Spleen (tissue), 11 donors: Measurements from ENCODE around the gene ISY1. TPM values are rescaled to one million over a fixed set of nuclear protein-coding genes. Genes with fewer than 3 reads are reported as not detected.

Source experiments
- DNase-seq: peaks from one replicate; pipeline ENCODE4 v3.0.0-alpha.2; 2020
- H3K27ac ChIP-seq, 8 donors: fragments of 200-600 bp; sonication (generic) in 7 of 8; 1 replicate in 4 of 8; 2 replicates in 4 of 8; pipeline versions ENCODE4 v1.5.0 to v1.8.0; 2016 to 2021; ENCODE audit warnings: inconsistent platforms in 4 of 8, mild to moderate bottlenecking in 4 of 8, moderate library complexity in 1 of 8
- H3K27me3 ChIP-seq, 7 donors: fragments of 200-600 bp; sonication (generic) in 6 of 7; replicated peaks in 1 of 7; 1 replicate in 4 of 7; 2 replicates in 3 of 7; pipeline versions ENCODE4 v1.5.0 to v1.8.0; 2016 to 2021; ENCODE audit warnings: inconsistent platforms in 3 of 7, mild to moderate bottlenecking in 1 of 7
- H3K36me3 ChIP-seq, 6 donors: fragments of 200-600 bp; sonication (generic) in 5 of 6; 1 replicate in 4 of 6; 2 replicates in 2 of 6; pipeline versions ENCODE4 v1.5.0 to v1.8.0; 2016 to 2021; ENCODE audit warnings: inconsistent platforms in 2 of 6
- H3K4me1 ChIP-seq, 6 donors: fragments of 200-600 bp; sonication (generic) in 5 of 6; 1 replicate in 3 of 6; 2 replicates in 3 of 6; pipeline versions ENCODE4 v1.5.0 to v1.8.0; 2016 to 2021; ENCODE audit warnings: inconsistent platforms in 3 of 6
- H3K4me3 ChIP-seq, 8 donors: fragments of 200-600 bp; sonication (generic) in 7 of 8; 1 replicate in 4 of 8; 2 replicates in 4 of 8; pipeline versions ENCODE4 v1.5.0 to v1.8.0; 2016 to 2021; ENCODE audit warnings: inconsistent platforms in 4 of 8, mild to moderate bottlenecking in 4 of 8, moderate library complexity in 2 of 8
- H3K9me3 ChIP-seq, 8 donors: fragments of 200-600 bp; sonication (generic) in 7 of 8; 1 replicate in 4 of 8; 2 replicates in 4 of 8; pipeline versions ENCODE4 v1.5.0 to v1.8.0; 2016 to 2021; ENCODE audit warnings: inconsistent platforms in 4 of 8
- POLR2A ChIP-seq, 3 donors: fragments of 450-650 bp; IDR thresholded peaks; one replicate each; pipeline ENCODE4 v1.5.1; 2017; ENCODE audit warnings: antibody characterized with exemption in 3 of 3, mild to moderate bottlenecking in 1 of 3
- POLR2AphosphoS5 ChIP-seq, 3 donors: sonication (generic); formaldehyde crosslinking; IDR thresholded peaks; one replicate each; pipeline ENCODE4 v1.5.1; 2017; ENCODE audit warnings: antibody characterized with exemption in 3 of 3
- WGBS, 5 donors: extraction: QIAGEN DNeasy Blood & Tissue Kit in 3 of 5; methylation state at CpG; one replicate each; pipeline versions ENCODE4 v1.1.5 to v1.1.7; 2013 to 2018; 5-methylcytosine and 5-hydroxymethylcytosine counted together
- intact Hi-C: fragments of 100-400 bp; cut with DNase I; formaldehyde crosslinking; loops from one replicate; pipeline ENCODE4 v1.15.0; 2023; ENCODE audit warnings: low total_unique reads
- polyA plus RNA-seq, 3 donors: library from polyadenylated mRNA; stranded (reverse); fragments of 200-250 nt; gene quantifications; one replicate each; pipeline ENCODE4 v1.2.1, GENCODE V29; 2013
- total RNA-seq, 7 donors: library from RNA; depleted of rRNA in 3 of 7; stranded (reverse); fragments of >200 nt in 3 of 7; fragmentation: NEBNext Ultra II Directional in 4 of 7; extraction: Animal tissue kit (Norgen Biotek cat#: 25700) in 4 of 7; gene quantifications; one replicate each; pipeline versions ENCODE4 v1.1.0 to v1.2.1, GENCODE V29; 2016 to 2021
- TF ChIP-seq, protein P1 (sequence below), 11 experiments: fragments of 200-600 bp in 7 of 11; fragments of 450-650 bp in 4 of 11; sonication (generic) in 4 of 11; IDR thresholded peaks in 8 of 11; conservative IDR thresholded peaks in 3 of 11; 1 replicate in 7 of 11; 2 replicates in 4 of 11; pipeline versions ENCODE4 v1.4.0 to v1.8.0; 2016 to 2021; ENCODE audit warnings: antibody characterized with exemption in 11 of 11, inconsistent platforms in 4 of 11, mild to moderate bottlenecking in 1 of 11
- donor health status: healthy with polysubstance abuse.
- donor health status: DM: no; HTN: no; CAD: no; lungs with moderate emphysema.
- donor health status: DM: no; HTN: no; CAD: no.
- donor health status: Bipolar disorder and iron deficiency.
- donor health status: healthy.
- donor health status: DM: no; HTN: no; CAD: no.
- donor health status: DM: yes; HTN: yes; CAD: no.

ISY1 gene
- total and polyA plus RNA-seq, 10 donors: 21.4 to 33.8 (median 27.5) TPM

DNA sequence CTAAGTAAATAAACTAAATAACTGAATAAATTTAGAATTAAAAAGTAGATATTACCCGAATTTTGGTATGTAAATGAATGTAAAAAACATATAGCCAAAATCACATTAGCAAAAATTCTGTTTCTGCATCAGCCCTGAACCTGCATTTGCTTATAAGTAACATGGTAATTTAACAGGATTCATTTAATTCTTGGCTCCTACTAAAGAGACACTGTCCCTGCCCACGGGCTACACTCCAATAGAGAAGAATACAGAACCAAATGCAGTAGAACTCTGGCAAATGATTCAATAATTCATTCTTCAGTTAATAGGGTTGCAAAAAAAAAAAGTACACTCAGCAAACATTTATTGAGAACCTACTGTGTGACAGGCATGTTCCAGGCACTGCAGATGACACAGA, 43.6 kb upstream of the ISY1 start:
- 76 to 89% (median 83%) methylated on average over 2 of the region's 2 CpGs for WGBS, 5 donors
- TF ChIP-seq POLR2AphosphoS5 (IDR thresholded peaks at IDR 0.05) (no peak), POLR2A (IDR thresholded peaks at IDR 0.05) (no peak)
- TF ChIP-seq, protein P1, sequence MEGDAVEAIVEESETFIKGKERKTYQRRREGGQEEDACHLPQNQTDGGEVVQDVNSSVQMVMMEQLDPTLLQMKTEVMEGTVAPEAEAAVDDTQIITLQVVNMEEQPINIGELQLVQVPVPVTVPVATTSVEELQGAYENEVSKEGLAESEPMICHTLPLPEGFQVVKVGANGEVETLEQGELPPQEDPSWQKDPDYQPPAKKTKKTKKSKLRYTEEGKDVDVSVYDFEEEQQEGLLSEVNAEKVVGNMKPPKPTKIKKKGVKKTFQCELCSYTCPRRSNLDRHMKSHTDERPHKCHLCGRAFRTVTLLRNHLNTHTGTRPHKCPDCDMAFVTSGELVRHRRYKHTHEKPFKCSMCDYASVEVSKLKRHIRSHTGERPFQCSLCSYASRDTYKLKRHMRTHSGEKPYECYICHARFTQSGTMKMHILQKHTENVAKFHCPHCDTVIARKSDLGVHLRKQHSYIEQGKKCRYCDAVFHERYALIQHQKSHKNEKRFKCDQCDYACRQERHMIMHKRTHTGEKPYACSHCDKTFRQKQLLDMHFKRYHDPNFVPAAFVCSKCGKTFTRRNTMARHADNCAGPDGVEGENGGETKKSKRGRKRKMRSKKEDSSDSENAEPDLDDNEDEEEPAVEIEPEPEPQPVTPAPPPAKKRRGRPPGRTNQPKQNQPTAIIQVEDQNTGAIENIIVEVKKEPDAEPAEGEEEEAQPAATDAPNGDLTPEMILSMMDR (IDR thresholded peaks at IDR 0.05 in 8 of 11, conservative IDR thresholded peaks at IDR 0.05 in 3 of 11): no peak

DNA sequence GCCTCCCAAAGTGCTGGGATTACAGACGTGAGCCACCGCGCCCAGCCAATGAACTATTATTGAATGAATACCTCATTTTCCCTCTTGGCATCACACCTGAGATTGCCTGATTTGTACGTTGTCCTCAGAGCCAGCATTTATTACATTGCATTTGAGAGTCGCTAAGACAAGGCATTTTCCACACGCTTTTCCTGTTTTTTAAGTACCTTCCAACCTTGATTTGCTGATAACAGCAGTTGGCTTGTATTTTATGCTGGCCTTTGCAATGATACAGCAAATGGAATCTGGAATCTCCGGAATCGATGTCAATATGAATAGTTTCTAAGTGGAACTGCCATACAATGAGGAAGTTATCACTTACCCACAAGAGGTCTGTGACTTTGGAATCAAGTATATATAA, 38.5 kb upstream of the ISY1 start:
- intact Hi-C loops: no loop called here
- H3K27me3 ChIP-seq: peaks cover 0 to 51% (median 8%) of the 10 kb centered on the region in 7 donors
- H3K4me3 ChIP-seq: no peak overlapping the region
- H3K9me3 ChIP-seq: no peaks in the 10 kb centered on the region
- TF ChIP-seq, protein P1 (IDR thresholded peaks at IDR 0.05 in 8 of 11, conservative IDR thresholded peaks at IDR 0.05 in 3 of 11): no peak
- TF ChIP-seq POLR2AphosphoS5 (IDR thresholded peaks at IDR 0.05) (no peak), POLR2A (IDR thresholded peaks at IDR 0.05) (no peak)
- WGBS, 5 donors: 60 to 73% (median 67%) methylated on average over 8 of the region's 8 CpGs
- peaks cover 0 to 43% (median 27%) of the 10 kb centered on the region in 6 donors for H3K4me1 ChIP-seq
- no peak for DNase-seq
- H3K36me3 ChIP-seq: no peaks in the 10 kb centered on the region
- no peak overlapping the region for H3K27ac ChIP-seq

More for the DNA sequence above, 43.6 kb upstream of the ISY1 start:
- no peak for DNase-seq
- intact Hi-C loops: no loop called here
- H3K4me1 ChIP-seq: peaks cover 0 to 8% (median 3%) of the 10 kb centered on the region in 6 donors
- H3K27me3 ChIP-seq: peaks cover 0 to 70% (median 11%) of the 10 kb centered on the region in 7 donors
- H3K4me3 ChIP-seq: no peak overlapping the region
- H3K36me3 ChIP-seq: no peaks in the 10 kb centered on the region
- H3K27ac ChIP-seq: no peak overlapping the region
- H3K9me3 ChIP-seq: no peaks in the 10 kb centered on the region

DNA sequence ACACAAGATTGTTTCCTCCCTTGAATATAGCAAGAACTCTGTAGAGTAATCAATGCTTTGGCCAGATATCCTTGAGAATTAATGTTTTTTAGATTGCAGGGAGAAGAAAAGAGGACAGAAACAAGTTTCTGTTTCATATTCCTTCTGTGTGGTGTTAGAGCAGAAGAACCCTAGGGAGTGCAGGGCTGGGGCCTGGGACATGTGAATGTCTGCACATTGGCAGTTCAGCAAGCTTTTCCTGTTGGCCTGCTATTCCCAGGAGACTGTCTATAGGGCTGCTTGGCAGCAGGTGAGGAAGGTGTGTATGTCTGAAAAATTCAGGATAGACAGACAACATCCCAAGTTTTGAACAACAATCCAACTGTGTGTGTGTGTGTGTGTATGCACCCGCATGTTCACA, 36.5 kb upstream of the ISY1 start:
- no peaks in the 10 kb centered on the region for H3K9me3 ChIP-seq
- no peak for DNase-seq
- no peaks in the 10 kb centered on the region for H3K36me3 ChIP-seq
- H3K27me3 ChIP-seq: peaks cover 0 to 38% (median 0%) of the 10 kb centered on the region in 7 donors
- H3K4me3 ChIP-seq: no peak overlapping the region
- TF ChIP-seq, protein P1 (IDR thresholded peaks at IDR 0.05 in 8 of 11, conservative IDR thresholded peaks at IDR 0.05 in 3 of 11): no peak
- TF ChIP-seq POLR2AphosphoS5 (IDR thresholded peaks at IDR 0.05) (no peak), POLR2A (IDR thresholded peaks at IDR 0.05) (no peak)
- intact Hi-C loops: no loop called here
- peak overlapping the region in 3 of 8 donors; percentile 3 to 81 (median 79) for H3K27ac ChIP-seq
- 46 to 76% (median 65%) methylated on average over 1 of the region's 1 CpG for WGBS, 5 donors
- peaks cover 0 to 43% (median 27%) of the 10 kb centered on the region in 6 donors for H3K4me1 ChIP-seq

DNA sequence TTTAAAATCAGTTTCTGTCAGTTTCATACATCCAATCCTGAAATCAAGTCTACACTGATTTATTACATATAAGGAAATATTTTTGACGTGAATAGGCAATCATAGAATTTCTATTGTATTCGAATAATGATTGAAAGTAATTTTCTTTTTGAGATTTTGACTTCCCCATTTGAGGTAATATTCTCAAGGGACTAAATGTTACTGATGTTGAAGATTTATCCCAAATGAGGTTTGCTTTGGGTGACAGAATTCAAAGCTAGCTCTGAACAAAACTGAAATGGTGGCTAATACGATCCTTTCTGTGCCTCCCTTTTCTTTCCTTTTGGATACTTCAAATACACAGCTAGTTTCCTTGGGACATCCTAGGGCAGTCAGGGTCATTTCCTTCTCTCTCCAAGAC, 35.7 kb upstream of the ISY1 start:
- intact Hi-C loops: no loop called here
- TF ChIP-seq, protein P1 (IDR thresholded peaks at IDR 0.05 in 8 of 11, conservative IDR thresholded peaks at IDR 0.05 in 3 of 11): no peak
- no peak for TF ChIP-seq POLR2A (IDR thresholded peaks at IDR 0.05)
- no peak for TF ChIP-seq POLR2AphosphoS5 (IDR thresholded peaks at IDR 0.05)
- H3K9me3 ChIP-seq: no peaks in the 10 kb centered on the region
- H3K27me3 ChIP-seq: peaks cover 0 to 31% (median 0%) of the 10 kb centered on the region in 7 donors
- H3K27ac ChIP-seq: peak overlapping the region in 4 of 8 donors; percentile 3 to 81 (median 74)
- H3K4me3 ChIP-seq: no peak overlapping the region
- WGBS, 5 donors: 65 to 67% (median 66%) methylated on average over 3 of the region's 3 CpGs
- no peak for DNase-seq
- peaks cover 0 to 43% (median 27%) of the 10 kb centered on the region in 6 donors for H3K4me1 ChIP-seq
- no peaks in the 10 kb centered on the region for H3K36me3 ChIP-seq
